Esophagus squamous epithelium (tissue), 5 donors: ENCODE results near the gene SLC7A5. TPM values are rescaled to one million over a fixed set of nuclear protein-coding genes. Genes with fewer than 3 reads are reported as not detected.
A peak's percentile ranks its signal among the peaks of the same experiment; 100 is the strongest.

Experiments
- DNase-seq: peaks from one replicate; lab custom pipeline; 2025; lab: John Stamatoyannopoulos, UW
- H3K27ac ChIP-seq, 4 donors: fragments of 200-600 bp; sonication (generic); one replicate each; pipeline ENCODE4 v1.5.1; 2016 to 2019; ENCODE audit warnings: mild to moderate bottlenecking in 1 of 4
- H3K27me3 ChIP-seq, 4 donors: fragments of 200-600 bp; sonication (generic); 1 replicate in 3 of 4; 2 replicates in 1 of 4; pipeline versions ENCODE4 v1.5.1 to v1.6.0; 2017 to 2021; ENCODE audit warnings: antibody characterized with exemption in 1 of 4
- H3K36me3 ChIP-seq, 3 donors: fragments of 200-600 bp; sonication (generic); one replicate each; pipeline ENCODE4 v1.5.1; 2016 to 2019
- H3K4me1 ChIP-seq, 3 donors: fragments of 200-600 bp; sonication (generic); one replicate each; pipeline ENCODE4 v1.5.1; 2017 to 2019
- H3K4me3 ChIP-seq, 4 donors: fragments of 200-600 bp; sonication (generic); 1 replicate in 3 of 4; 2 replicates in 1 of 4; pipeline ENCODE4 v1.5.1; 2016 to 2019; ENCODE audit warnings: mild to moderate bottlenecking in 2 of 4, moderate library complexity in 1 of 4
- H3K9me3 ChIP-seq, 3 donors: fragments of 200-600 bp; sonication (generic); one replicate each; pipeline ENCODE4 v1.5.1; 2016 to 2019
- POLR2A ChIP-seq, 4 donors: fragments of 450-650 bp; IDR thresholded peaks; one replicate each; pipeline ENCODE4 v1.6.1; 2017; ENCODE audit warnings: antibody characterized with exemption in 4 of 4, mild to moderate bottlenecking in 4 of 4, moderate library complexity in 3 of 4
- WGBS, 2 donors: methylation state at CpG; one replicate each; pipeline ENCODE4 v1.1.5; 2018; 5-methylcytosine and 5-hydroxymethylcytosine counted together
- intact Hi-C: fragments of 100-400 bp; cut with DNase I; formaldehyde crosslinking; loops from one replicate; pipeline ENCODE4 v1.15.0; 2022
- small RNA-seq, 4 donors: library from RNA; depleted of rRNA; stranded (forward); fragments of <200 nt; gene quantifications; one replicate each; pipeline ENCODE3, GENCODE V24; 2016
- total RNA-seq, 4 donors: library from RNA; depleted of rRNA; stranded (reverse); fragments of >200 nt; gene quantifications; one replicate each; pipeline ENCODE4 v1.1.0, GENCODE V29; 2016
- TF ChIP-seq, protein P1 (sequence below), 6 experiments: fragments of 450-650 bp in 4 of 6; fragments of 200-600 bp in 2 of 6; sonication (generic) in 2 of 6; IDR thresholded peaks; one replicate each; pipeline ENCODE4 v1.5.1; 2016 to 2019; ENCODE audit warnings: antibody characterized with exemption in 6 of 6, mild to moderate bottlenecking in 4 of 6, moderate library complexity in 4 of 6
- donor health status: DM: yes; HTN: yes; CAD: no.

SLC7A5 gene
- total RNA-seq, 4 donors from 2014 or later: 75.3 to 179 (median 145) TPM

DNA sequence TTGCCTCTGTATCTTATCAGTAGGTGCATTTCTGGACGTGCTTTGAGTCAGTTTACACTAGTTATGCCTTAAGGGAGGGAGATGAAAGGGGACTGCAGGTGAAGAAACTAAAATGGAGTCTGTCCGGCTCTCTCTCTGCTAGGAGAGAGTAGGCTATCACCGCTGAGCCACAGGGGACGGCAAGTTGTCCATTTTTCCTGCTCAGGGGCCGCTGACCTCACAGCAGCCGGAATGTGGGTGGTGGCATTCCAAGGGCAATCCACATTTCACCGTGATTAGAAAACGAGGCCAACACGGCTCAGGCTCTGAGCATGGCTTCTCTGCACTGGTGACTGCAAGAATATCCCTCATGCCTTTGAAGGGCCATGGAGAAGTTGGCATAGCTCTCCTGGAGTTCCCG lies 84.5 kb downstream of the SLC7A5 start:
- TF ChIP-seq POLR2A (IDR thresholded peaks at IDR 0.05): no peak
- TF ChIP-seq, protein P1, sequence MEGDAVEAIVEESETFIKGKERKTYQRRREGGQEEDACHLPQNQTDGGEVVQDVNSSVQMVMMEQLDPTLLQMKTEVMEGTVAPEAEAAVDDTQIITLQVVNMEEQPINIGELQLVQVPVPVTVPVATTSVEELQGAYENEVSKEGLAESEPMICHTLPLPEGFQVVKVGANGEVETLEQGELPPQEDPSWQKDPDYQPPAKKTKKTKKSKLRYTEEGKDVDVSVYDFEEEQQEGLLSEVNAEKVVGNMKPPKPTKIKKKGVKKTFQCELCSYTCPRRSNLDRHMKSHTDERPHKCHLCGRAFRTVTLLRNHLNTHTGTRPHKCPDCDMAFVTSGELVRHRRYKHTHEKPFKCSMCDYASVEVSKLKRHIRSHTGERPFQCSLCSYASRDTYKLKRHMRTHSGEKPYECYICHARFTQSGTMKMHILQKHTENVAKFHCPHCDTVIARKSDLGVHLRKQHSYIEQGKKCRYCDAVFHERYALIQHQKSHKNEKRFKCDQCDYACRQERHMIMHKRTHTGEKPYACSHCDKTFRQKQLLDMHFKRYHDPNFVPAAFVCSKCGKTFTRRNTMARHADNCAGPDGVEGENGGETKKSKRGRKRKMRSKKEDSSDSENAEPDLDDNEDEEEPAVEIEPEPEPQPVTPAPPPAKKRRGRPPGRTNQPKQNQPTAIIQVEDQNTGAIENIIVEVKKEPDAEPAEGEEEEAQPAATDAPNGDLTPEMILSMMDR (IDR thresholded peaks at IDR 0.05): no peak
- DNase-seq: no peak
- intact Hi-C loops: no loop called here
- Histone ChIP-seq H3K27ac (no peak overlapping the region), H3K27me3 (peaks cover 0 to 28% (median 0%) of the 10 kb centered on the region in 4 donors), H3K36me3 (no peaks in the 10 kb centered on the region), H3K4me3 (no peak overlapping the region), H3K4me1 (peaks cover 6 to 40% (median 19%) of the 10 kb centered on the region in 3 donors), H3K9me3 (no peaks in the 10 kb centered on the region)
- 72 to 84% methylated on average over 9 to 10 of the region's 10 CpGs for WGBS, 2 donors

DNA sequence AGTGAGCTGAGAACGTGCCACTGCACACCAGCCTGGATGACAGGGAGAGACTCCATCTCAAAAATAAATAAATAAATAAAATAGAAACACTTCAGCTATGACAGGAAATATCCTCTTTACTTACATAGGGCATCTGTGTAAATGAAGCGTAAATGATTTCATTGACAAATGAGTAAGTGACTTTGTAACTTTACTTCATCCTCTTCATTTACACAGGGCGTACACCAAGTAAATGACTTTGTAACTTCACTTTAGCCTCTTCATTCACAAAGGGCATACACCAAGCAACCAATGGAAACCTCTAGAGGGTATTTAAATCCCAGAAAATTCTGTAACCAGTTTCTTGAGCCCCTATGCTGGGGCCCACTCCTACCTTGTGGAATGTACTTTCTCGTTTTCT lies 87.3 kb downstream of the SLC7A5 start:
- H3K4me3 ChIP-seq: no peak overlapping the region
- no peaks in the 10 kb centered on the region for H3K36me3 ChIP-seq
- no peak overlapping the region for H3K27ac ChIP-seq
- peaks cover 20 to 41% (median 22%) of the 10 kb centered on the region in 3 donors for H3K4me1 ChIP-seq
- H3K27me3 ChIP-seq: peaks cover 0 to 29% (median 0%) of the 10 kb centered on the region in 4 donors
- intact Hi-C loops: no loop called here
- no peak for TF ChIP-seq POLR2A (IDR thresholded peaks at IDR 0.05)
- WGBS, 2 donors: 85 to 89% methylated on average over 4 of the region's 4 CpGs
- DNase-seq: no peak
- H3K9me3 ChIP-seq: no peaks in the 10 kb centered on the region

DNA sequence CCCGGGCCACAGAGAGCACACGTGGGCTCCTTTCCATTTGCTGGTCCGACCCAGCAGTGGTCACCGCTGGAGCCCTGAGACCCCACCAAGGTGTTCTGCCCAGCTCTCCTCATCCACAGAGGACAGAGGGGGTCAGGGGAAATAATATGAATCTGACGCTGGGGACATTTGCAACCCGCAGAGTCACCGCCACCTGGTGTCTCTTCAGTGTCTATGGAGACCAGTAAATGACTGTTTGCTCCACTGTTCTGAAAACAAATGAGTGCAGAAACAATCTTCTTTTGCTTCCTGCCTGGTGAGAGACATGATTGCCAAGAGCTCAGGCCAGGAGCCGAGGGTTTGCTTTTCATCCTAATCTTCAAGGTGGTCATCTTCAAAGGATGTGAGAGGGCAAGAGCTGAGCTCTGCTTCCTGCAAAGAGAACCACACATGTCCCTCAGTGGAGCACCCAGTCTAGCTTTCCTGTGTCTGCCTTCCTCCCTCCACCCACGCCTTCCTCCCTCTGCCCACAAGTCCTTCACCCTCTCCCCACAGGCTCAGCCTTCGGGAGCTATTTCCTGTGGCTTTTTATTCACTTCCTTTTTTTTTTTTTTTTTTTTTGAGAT lies 88.8 kb downstream of the SLC7A5 start:
- no peaks in the 10 kb centered on the region for H3K9me3 ChIP-seq
- intact Hi-C loops: no loop called here
- H3K27ac ChIP-seq: peak overlapping the region in 3 of 4 donors; percentile 9 to 44 (median 23)
- no peak overlapping the region for H3K4me3 ChIP-seq
- H3K4me1 ChIP-seq: peaks cover 20 to 41% (median 22%) of the 10 kb centered on the region in 3 donors
- H3K36me3 ChIP-seq: no peaks in the 10 kb centered on the region
- DNase-seq: no peak
- peaks cover 0 to 35% (median 0%) of the 10 kb centered on the region in 4 donors for H3K27me3 ChIP-seq
- TF ChIP-seq, protein P1 (IDR thresholded peaks at IDR 0.05): no peak
- no peak for TF ChIP-seq POLR2A (IDR thresholded peaks at IDR 0.05)
- WGBS, 2 donors: 52 to 65% methylated on average over 5 to 6 of the region's 10 CpGs

Small RNA genes within 50 kb of the gene (small RNA-seq; reads per million reads assigned to genes)
- gene MIR6775: 0 to 0.41 (median 0.15) reads per million in 4 donors

Other genes with a start within 250 kb of the SLC7A5 start
- 10 to 100 TPM; 16.2 to 29.4 (median 21.5) TPM for gene KLHDC4, start 103.5 kb downstream of the SLC7A5 start, total RNA-seq
- not detected for gene CA5A, start 67.0 kb upstream of the SLC7A5 start, total RNA-seq
- gene BANP, start 81.9 kb upstream of the SLC7A5 start, total RNA-seq: 10 to 100 TPM; 13.8 to 19.9 (median 14.1) TPM